NCI-H748 (cell line): Measurements from ENCODE around the gene MELTF.

Source experiments
- DNase-seq: peaks from one replicate; lab custom pipeline; 2025; ENCODE audit not compliant: unreplicated experiment; lab: John Stamatoyannopoulos, UW

Gene MELTF

DNA sequence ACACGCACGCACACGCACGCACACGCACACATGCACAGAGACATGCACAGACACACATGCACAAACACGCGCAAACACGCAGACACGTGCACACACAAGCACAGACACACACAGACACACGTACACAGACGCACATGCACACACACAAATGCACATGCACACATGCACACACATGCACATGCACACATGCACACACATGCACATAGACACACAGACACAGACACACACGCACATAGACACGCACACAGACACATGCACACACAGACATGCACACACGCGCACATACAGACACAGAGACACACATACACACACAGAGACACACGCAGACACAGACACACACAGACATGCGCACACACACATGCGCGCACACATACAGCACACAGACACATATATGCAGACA is 34.6 kb downstream of the MELTF start:
- no peak for DNase-seq

DNA sequence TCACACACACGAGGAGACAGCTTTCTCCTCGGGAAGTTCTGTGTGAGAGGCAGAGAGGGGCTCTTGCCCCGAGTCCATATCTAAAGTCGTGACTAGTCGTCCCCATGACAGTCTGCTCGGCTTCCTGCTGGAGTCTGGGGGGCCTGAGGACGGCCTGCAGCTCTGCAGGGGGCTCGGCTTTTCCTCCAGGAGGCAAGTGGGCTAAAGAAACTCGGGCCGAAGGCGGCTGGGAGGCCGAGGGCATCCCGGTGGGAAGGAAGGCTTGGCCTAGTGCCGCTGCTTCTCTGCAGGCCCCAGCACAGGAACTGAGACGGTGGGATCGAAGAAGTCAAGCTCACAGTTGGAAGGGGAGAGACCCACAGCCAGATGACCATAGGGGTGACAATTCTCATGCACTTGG is 35.6 kb downstream of the MELTF start:
- DNase-seq, result no peak

DNA sequence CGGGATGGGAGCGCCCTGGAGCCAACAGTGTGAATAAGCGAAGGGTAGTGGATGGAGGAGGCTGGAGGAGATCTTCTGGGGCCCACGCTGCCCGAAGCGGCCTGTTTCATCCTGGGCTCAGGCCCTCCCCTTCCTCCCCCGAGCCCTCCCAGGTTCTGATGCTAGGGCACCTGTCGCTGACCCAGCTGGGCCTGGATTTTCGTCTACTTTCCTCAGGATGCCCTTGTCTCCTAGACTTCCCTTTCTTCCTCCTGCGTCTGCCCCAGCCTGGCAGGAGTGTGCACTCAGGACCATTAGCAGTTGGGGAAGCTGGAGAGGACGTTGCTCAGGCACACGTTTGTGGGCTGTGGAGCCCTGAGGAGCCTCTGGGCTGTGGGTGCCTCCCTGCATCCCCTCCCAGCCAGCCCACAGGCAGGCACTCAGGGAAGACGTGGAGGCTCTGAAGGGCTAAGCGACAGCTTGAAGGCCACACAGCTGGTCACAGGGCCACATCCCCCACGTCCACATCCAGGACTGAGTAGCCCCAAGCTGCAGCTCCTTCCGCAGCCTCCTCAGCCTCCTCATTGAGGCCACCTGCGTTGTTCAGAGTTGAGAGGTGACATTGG is 37.1 kb downstream of the MELTF start:
- no peak for DNase-seq

DNA sequence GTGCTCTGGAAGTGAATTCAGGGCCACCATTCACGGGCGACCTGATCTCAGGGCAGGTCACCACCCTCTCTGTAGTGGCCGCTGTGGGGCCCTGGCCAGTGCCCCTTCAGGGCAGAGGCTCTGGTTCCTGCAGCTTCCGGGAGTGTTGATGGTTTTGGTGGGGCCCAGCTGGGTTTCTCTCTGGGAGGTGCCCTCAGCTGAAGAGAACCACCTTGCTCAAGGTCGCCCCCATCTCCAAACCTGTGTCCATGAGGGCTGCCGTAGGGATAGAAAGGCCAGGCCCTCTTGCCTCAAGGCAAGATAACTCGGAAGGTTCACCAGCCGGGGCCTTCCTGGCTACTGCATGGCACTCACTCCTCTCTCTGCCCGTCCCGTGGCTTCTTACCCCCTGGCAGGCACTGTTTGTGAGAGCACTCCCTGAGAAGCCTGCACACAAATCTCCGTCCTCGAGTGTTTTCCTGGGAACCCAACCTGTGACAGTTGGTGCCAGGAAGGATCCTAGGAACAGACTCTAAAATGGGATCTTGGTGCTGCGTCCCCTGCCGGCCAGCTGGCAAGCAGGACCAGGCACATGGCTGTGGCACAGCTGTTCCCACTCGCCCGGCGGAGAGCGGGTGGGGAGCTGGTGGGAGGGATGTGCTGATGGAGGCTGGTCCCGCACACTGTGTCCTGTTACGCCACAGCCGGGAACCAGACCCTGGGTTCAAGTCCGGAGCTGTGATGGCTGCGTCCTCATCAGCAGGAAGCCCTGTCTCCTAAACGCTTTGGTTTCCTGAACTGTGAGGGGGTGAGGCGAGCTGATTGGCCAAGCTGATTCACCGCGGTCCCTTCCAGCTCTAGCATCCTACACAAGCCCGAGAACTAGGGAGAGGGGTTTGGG is 37.8 kb downstream of the MELTF start:
- DNase-seq, result no peak

DNA sequence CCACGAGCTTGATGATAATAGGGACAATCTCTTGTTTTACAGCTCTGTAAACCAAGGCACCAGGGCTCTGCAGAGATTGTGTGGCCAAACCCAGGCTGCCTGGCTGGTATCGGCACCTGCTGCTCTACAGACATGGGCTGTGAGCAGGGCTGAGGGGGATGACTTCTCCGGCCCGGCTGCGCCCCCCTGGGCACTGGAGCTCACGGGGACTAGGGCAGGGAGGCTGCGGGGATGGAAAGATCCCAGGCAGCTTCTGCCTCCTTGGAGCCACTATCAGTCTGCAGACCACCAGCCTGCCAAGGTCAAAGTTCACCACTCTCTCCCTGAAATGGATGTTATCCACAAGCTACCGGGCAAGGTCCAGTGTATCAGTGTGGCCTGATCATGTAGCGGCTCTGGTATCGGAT is 39.0 kb downstream of the MELTF start:
- no peak for DNase-seq

DNA sequence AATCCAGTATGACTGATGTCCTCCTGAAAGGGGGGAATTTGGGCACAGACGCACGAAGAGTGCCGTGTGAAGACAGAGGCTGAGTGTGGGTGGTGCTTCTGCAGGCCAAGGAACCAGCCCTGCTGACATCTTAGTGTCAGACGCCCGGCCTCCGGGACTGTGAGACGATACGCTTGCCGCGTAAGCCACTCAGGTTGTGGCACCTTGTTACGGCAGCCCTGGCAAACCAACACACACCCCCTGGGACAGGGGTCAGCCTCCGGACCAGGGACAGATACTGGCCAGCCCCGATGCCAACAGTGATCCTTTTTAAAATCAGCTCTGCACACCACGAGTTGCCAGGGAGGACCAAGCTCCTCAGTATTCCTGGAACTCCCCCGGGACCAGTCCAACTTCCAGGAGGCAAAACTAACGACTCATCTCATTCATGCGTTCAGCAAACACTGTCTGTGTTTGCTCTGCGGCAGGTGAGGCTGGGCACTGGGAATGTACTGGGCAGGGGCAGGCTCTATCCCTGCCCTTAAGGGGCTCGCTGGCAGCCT is 39.8 kb downstream of the MELTF start:
- peak; percentile 21 for DNase-seq

DNA sequence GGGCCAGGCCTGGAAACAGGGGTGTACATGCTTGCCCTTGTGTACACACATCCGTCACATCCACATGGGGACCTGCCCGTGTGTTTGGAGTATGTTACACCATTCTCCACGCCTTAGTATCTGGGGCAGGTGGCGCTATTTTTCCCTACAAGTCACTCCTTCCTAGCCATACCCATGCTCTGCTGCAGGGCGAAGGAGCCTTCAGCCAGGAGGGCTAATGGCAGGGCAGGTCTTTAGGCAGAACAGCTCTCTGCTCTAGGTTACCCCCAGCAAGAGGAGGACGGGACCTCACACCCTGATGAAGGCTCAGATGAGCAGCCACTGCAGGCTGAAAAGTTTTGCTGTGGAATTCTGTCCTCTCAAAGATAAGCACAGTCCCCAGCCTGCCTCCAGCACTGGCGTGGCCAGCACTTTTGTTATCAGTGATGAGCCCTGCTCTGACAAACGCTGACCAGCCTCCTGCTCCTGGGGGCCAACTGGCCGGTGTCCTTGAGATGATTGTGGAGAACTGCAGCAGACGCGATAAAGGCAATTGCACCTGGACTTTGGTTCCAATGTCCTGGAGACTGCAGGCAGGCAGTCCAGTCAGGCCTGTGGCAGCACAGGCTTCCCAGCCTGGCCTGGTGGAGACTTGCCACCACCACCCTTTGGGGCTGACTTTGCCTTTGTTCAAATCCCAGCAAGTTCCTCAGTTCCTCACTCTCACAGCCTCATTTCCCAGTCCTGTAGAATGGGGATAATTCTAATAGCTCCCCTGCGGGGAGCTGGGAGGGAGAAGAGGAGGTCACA is 41.2 kb downstream of the MELTF start:
- DNase-seq, result no peak

DNA sequence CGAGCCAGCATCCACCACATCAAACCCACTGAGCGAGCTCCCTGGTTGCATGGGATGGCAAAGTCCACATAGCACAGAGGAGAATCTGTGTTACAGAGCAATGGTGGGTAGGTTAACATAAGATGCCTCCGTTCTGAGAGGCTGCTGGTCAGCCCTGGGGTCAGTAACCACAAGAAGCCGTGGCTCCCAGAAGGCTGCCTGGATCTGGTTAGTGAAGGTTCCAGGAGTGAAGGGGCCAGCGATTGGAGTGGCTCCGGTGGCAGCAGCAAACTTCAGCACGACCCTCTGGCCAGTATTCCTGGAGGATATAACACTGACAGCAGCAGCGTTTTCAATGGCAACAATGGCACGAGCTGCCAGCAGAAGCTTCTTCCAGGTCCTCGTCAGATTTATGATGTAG is 42.6 kb downstream of the MELTF start:
- DNase-seq, result no peak

DNA sequence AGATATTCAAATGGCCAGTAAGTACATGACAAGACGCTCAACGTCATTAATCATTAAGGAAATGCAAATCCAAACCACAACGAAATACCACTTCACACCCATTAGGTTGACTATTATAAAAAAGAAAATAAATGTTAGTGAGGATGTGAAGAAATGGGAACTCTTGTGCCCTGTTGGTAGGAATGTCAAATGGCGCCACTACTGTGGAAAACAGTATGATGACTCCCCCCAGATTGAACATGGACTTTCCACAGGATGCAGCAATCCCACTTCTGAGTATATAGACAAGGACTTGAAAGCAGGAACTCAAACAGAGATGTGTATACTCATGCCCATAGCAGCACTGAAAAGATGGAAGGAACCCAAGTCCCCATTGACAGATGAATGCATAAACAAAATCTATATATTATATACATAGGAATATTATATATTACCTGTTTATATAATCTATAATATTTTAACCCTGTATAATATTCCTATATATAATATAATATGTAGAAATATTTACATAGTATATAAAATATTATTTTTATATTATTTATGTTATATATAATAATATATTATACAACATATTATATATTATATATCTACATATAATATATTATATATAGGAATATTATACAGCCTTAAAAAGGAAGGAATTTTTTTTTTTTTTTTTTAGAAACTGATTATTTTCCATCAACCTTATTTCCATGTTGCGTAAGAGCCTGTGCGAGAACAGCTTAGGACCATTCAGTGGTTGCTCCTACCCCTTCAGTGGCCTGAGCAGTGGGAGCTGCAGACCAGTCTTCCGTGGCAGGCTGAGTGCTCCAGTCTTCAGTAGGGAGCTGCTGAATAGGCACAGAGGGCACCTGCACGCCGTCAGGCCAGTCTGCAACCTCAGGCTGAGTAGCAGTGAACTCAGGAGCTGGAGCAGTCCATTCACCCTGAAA is 43.4 kb downstream of the MELTF start:
- DNase-seq, result no peak

DNA sequence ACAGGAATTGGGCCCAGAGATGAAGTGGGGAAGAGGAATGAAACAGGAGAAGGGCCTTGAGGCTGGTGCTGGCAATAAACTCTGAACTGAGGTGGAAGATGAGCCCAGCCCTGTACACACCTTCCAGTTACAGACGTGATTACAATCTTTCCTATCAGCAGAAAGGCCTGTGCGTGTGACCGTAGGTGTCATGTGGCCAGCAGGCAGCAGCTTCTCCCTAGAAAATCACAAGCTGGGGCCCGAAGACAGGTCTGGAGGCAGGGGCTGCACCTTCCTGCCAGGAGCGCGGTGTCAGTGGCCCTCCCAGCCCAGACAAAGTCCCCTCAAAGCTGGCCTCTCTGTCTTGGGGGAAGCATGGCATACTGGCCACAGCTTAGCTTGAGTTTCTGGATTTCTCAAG is 44.3 kb downstream of the MELTF start:
- DNase-seq, result no peak

DNA sequence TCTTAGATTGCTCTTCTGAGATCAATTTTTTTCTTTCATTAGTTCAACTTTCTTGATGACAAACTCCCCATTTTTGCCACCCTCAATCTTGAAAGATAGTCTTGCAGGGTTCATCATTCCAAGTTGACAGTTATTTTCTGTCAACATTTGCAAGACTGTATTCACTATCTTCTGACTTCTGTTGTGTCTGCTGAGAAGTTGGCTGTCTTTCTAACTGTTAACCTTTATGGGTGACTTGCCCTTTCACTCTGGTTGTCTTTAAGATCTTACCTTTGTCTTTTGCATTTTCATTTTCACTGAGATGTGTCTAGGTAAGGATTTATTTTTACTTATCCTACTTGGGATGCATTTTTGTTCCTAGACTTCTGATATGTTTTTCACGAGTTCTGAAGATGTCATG is 46.4 kb downstream of the MELTF start:
- DNase-seq, result no peak

DNA sequence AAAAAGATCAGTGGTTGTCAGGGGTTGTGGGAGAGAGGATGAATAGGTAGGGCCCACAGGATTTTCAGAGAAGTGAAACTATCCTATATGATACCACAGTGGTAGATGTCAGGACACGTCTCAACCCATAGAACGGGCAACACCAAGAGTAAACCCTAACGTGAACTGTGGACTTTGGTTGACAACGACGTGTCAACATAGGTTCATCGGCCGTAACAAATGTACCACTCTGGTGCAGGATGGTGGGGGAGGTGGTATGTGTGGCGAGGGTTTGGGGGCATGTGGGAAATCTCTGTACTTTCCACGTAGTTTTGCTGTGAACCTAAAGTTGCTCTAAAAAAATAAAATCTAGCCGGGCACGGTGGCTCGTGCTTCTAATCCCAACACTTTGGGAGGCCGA is 48.0 kb downstream of the MELTF start:
- no peak for DNase-seq

DNA sequence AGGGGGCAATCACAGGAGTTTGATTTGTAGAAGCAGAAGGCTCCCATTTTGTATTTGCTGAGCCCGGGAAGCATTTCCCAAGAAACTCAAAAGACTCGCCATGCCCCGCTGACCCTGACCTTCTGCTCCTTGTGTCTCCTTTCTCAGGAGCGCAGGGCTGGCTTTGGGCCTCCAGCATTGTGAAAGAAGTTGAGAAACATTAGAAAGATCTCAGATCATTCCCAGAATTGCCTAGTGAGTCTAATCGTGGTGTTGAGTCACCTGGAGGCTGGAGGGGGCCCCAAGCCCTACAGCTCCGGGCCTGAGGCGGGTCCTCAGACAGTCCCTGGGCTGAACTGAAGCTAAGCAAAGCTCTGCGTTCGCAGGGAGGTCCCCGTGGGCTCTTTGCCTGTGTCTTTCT is 50.1 kb downstream of the MELTF start:
- no peak for DNase-seq

DNA sequence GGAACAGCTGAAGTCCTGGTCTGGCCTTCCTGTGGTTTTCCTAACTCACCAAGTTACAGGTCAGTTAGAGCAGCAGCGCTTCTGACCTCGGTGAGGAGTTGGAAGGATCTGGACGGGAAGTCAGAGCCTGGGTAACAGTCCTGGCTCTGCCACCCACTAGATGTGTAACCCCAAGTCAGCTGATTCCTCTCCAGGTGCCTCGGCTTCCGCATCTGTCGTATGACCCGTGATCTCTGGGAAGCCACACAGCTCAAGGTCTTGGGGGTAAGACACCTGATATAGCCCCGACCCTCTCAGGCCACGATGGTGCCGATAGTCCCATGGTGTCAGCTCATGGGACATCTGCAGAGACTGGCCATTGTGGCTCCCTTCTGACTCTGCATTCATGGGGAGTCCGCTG is 52.7 kb downstream of the MELTF start:
- DNase-seq, result no peak

DNA sequence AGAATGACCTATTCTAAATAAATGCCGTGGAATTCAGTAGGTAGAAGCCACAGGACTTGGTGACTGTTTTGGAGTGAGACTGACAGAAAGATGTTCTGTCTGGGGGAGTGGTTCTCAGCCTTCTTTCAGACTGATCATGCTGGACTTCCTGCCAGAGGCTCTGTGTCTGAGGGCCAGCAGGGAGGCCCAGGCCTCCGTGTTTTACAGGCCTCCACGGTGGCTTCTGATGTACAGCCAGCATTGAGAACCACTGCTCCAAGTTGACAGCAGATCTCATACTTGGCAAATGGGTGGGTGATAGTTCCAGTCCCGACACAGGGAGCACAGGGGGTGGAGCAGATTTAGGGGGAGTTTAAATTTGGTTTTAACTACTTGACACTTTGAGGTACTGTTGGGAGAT is 54.3 kb downstream of the MELTF start:
- no peak for DNase-seq

DNA sequence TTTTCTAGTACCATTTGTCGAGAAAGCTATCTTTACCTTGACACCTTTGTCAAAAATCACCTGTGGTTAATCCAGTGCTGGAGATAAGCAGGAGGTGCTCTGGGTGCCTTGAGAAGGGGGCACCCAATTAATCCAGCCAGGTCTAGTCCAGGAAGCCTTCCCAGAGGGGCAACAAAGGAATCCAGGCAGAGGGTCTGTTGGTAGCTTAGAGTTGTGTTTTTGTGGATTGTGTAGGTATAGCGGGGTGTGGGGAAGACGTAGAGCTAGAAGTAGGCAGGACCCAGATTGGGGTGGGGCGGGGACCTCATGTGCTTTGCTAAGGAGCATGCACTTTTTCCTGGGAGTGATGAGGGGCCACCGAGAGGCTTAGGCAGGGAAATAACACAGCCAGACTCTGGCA is 55.0 kb downstream of the MELTF start:
- DNase-seq, result no peak

DNA sequence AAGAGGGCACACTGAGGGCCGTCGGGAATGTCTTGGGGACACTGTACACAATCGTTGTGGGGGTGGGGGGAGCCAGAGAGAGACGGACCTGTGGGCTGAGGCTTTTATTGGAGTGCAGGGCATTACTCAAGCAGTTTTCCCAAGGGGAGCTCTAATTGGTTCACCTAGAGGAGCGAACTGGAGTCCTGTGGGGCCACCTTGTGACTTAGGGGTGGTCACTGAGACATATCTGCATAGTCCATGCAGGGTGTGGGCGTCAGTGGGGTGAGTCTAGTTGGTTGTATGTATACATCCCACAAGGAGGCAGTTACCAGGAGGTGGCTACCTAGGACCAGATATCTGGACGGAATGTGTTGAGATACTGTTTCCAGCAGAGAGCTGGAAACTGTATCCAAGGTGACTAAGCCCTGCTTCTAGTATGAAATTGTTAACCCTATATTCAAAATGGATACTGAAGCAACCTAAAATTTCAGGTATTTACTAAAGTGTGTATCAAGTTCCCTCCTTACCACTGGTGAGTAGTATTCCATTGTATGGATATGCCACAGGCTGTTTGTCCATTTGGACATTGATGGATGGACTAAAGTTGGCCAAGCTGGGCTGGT is 58.4 kb downstream of the MELTF start:
- no peak for DNase-seq

DNA sequence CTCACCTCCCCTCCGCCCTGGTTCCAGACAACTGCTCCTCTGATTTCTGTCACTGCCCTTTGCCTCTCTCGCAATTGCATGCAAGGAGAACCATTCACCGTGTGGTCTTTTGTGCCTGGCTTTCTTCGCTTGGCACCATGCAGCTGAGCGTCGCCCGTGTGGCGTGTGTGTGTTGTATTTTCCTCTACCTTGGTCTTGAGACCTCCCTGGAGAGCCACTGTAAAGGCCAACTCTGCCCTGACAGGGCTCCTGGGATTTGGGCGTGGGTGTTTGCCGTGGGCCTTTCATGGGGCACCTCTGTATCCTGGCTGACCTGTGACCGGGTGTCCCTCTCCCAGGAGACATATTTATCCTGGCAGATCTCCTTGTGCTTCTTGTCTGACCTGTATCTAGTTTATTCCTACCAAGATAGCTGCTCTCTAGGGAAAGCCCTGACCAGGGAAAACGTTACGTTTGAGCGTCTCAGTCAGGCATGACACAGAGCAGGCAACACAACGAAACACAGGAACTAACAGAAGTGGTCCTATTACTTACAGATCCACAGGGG is 59.0 kb downstream of the MELTF start:
- no peak for DNase-seq

DNA sequence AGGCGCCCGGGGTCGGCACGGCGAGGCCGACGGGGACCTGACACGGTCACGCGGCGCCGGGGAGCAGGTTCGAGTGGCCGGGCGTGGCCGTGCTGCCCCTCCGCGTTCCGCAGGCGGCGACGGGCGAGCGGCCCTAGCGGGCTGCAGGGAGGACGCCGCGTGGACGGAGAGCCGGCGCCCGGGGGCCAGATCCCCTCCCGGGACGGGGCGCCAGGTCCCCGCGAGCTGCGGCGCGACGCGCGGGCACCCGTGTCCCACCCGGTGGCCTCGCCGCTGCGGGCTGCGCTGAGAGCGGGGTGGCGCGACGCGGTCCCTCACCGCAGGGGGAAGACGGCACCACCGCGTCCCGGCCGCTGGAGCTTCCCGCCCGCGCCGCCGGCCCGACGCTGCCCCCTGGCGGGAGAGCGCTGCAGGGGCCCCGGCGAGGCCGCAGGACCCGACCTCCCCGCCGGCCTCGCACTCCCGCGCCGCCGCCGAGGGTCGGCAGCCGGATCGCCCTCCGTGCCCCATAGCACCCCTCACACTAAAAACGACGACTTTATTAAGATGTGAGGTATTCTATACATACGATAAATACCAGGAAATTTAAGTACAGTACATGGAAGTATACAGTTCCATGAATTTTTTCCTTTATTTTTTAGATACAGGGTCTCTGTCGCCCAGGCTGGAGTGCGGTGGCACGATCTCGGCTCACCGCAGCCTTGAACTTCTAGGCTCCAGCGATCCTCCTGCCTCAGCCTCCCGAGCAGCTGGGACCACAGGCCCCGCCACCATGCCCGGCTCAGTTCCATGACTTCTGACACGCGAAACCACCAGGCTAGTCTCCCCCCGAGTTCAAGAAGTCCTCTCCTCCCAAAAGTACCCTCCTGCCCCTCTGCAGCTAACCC is 59.7 kb downstream of the MELTF start:
- DNase-seq, result peak; percentile 48
